ENCODE measurements around the gene LRRFIP1.
A peak's percentile ranks its signal among the peaks of the same experiment; 100 is the strongest.

LRRFIP1 gene

GRCh38 chr2:237798236-237799059 lies 171.1 kb downstream of the LRRFIP1 start, which contains the start of gene RBM44:
TSS of gene RBM44 (plus strand) at chr2:237798779. CDS start at chr2:237813610, 14,831 bp downstream.
- intact Hi-C loops (cut with DNase I), result no loop called here
- peak in 1 of 10 donors; percentile 60 for DNase-seq

DNA sequence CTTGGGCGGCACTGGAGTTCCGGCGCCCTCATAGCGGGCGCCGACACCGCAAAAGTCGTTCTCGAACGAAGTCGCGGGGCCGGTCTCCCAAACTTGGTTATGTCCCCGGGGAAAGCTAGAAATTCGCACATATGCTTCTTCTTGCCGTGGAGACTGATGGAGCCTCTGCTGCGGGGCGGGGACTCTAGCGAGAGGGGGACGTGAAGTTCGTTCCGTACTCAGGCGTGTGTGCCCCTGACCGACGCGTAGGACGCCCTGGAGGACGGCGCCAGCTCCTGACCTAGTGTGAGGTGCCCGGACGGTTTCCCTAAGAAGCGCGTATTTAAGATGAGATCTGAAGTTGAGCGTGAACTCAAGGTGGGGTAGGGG lies 171.7 kb downstream of the LRRFIP1 start:
- DNase-seq, result peak in 1 of 10 donors; percentile 60
- intact Hi-C loops (cut with DNase I), result no loop called here

DNA sequence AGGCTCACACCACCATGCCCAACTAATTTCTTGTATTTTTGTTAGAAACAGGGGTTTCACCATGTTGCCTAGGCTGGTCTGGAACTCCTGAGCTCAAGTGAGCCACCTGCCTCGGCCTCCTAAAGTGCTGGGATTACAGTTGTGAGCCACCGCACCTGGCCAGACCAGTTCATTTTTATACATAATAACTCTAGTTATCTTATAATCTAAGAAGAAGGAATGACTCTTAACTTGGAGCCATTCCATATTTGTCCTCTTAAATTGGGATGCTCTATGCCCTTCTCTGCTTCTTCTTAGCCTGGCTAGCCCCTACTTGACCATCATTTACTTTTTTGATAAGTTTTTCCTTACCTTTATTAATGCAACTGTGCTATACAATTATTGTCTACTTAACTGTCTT lies 174.1 kb downstream of the LRRFIP1 start:
- intact Hi-C loops (cut with DNase I), result no loop called here
- DNase-seq, result no peak

DNA sequence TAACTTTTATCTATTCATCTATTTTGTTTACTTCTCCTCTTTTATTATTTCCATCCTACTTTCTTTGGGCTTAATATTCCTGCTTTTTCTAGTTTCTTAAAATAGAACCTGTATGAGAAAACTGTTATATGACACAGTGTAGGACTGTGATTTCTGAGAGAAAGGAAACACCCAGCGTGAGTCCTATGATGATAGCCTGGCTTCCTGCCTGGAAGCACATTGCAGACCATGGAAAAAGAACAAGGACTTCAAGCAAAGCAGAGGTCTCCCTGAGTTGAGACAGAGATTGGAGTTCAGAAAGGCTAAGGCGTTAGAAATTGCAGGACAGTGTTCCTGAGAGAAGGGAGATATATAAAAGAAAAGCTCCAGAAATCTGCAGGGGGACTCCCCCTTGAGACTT lies 178.9 kb downstream of the LRRFIP1 start:
- intact Hi-C loops (cut with DNase I), result no loop called here

DNA sequence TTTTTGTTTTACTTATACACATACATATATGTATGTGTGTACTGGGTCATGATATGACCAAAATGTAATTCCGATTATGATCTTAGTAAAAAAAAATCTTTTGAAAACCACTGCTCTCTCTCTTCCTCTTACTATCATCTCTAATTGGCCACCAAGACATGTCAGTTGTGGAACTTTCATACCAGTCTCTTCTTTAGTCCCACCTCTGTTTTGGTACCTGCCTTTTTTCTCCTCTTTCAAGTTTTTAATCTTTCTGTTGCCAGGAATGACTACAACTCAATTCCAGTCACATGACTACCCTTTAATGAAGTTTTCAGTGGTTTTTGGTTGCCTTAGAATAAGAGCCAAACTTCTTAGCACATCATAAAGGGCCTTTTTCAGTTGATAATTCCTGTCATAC lies 188.2 kb downstream of the LRRFIP1 start:
- intact Hi-C loops (cut with DNase I), result no loop called here
- DNase-seq, result no peak

More for the DNA sequence above, 178.9 kb downstream of the LRRFIP1 start:
- DNase-seq, result no peak

DNA sequence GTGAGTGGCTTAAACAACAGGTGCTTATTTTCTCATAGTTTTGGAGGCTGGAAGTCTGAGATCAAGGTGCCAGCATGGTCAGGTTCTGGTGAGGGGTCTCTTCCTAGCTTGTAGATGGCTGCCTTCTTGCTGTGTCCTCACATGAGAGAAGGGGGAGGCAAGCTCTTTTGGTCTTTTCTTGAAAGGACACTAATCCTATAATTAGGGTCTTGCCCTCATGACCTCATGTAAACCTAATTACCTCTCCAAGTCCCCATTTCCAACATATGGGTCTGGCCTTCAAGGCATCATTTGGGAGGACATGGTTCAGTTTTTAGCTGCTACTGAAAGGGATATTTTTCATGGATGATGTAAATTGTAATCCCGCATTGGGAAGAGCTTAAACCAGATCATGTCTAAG lies 189.1 kb downstream of the LRRFIP1 start:
- DNase-seq, result no peak

GRCh38 chr2:237818066-237818473 lies 190.7 kb downstream of the LRRFIP1 start:
- no peak for DNase-seq
- intact Hi-C loops (cut with DNase I), result no loop called here

More for the DNA sequence above, 189.1 kb downstream of the LRRFIP1 start:
- intact Hi-C loops (cut with DNase I), result no loop called here

- DNase-seq, result no peak
- intact Hi-C loops (cut with DNase I), result no loop called here
Observed at GRCh38 chr2:237819231-237819630, 191.8 kb downstream of the LRRFIP1 start.

DNA sequence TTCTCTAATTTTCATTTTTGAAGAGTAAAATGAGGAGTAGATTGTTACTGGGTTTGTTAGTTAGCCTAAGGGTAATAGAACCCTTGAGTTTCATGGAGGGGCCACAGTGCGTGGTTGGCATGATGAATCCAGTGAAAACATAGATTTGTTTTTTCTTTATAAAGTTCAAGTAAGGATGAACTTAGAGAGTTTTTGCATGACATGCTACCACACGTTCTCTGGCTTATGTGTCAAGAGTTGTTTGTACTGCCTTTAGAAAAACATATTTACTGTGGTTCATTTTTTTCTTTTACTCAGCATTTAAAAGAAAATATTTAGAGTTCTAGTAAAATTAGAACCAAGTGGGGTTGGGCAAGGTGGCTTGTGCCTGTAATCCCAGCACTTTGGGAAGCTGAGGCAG lies 193.0 kb downstream of the LRRFIP1 start:
- intact Hi-C loops (cut with DNase I), result no loop called here
- no peak for DNase-seq

- intact Hi-C loops (cut with DNase I), result no loop called here
- no peak for DNase-seq
Observed at GRCh38 chr2:237823544-237823943, 196.2 kb downstream of the LRRFIP1 start.

DNA sequence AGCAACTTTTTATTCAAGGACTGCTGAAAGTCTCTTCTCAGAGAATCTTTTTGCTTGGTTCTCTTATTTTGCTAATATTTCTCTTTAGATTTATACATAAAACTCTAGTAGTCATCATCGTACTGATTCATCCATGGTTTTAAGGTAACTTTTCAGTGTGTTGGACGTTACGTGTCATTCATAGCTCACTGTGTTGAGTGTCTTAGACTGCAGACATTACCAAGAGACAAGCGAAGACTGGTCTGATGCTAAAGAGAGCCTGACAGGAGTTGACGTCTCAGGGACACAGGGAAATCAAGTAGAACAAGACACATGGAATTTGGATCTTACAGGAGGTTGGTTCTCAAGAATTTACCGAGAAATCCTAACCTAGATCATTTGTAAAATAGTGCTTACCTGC lies 196.7 kb downstream of the LRRFIP1 start:
- no peak for DNase-seq
- intact Hi-C loops (cut with DNase I), result no loop called here

DNA sequence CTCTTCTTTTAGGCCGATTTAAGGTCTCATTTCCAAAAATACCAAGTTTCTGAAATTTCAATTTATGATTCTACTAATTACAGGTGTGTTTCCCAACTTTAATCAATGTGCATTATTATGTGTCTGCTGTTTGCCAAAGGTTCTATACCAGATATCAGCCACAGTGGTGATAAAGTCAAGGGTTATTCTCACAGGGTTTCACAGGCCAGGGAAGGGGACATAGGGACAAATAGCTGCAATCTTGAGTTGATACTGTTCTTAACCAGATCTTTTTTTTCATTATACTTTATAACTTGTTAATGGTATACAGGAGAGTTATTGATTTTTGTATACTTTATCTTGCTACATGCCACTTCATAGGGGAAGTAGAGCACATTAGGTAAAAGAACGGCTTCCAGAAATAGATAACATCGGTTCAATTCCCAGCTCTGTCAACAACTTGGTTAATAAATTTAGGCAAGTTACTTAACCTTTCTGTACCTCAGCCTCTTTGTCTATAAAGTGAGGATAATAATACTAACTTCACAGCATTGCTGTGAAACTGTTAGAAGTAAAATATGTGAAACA lies 200.1 kb downstream of the LRRFIP1 start:
- intact Hi-C loops (cut with DNase I), result no loop called here
- DNase-seq, result no peak

All from posterior cingulate gyrus (tissue), 11 donors.